Stomach (tissue), 9 donors: ENCODE data around the gene DDX39B. TPM values are rescaled to one million over a fixed set of nuclear protein-coding genes. Genes with fewer than 3 reads are reported as not detected.

Experiments used
- DNase-seq, 2 donors: peaks; one replicate each; pipeline versions ENCODE4 v3.0.0 to v3.0.0-alpha.2; 2013 to 2019
- H3K27ac ChIP-seq, 5 donors: fragments of 200-600 bp in 4 of 5; sonication (generic) in 4 of 5; one replicate each; pipeline ENCODE4 v1.5.1; 2013 to 2019; ENCODE audit warnings: mild to moderate bottlenecking in 1 of 5, moderate library complexity in 1 of 5
- H3K27me3 ChIP-seq, 3 donors: fragments of 200-600 bp; sonication (generic); one replicate each; pipeline ENCODE4 v1.5.1; 2017 to 2019; ENCODE audit warnings: mixed run types in 1 of 3
- H3K36me3 ChIP-seq, 4 donors: fragments of 200-600 bp; sonication (generic); 1 replicate in 3 of 4; 2 replicates in 1 of 4; pipeline ENCODE4 v1.5.1; 2016 to 2019
- H3K4me1 ChIP-seq, 4 donors: fragments of 200-600 bp; sonication (generic); one replicate each; pipeline ENCODE4 v1.5.1; 2016 to 2019
- H3K4me3 ChIP-seq, 4 donors: fragments of 200-600 bp; sonication (generic) in 3 of 4; one replicate each; pipeline ENCODE4 v1.5.1; 2016 to 2019; ENCODE audit warnings: mild to moderate bottlenecking in 1 of 4
- H3K9me3 ChIP-seq, 4 donors: fragments of 200-600 bp; sonication (generic); one replicate each; pipeline ENCODE4 v1.5.1; 2016 to 2019
- EP300 ChIP-seq: sonication (generic); formaldehyde crosslinking; IDR thresholded peaks from one replicate; pipeline ENCODE4 v1.6.1; 2017; ENCODE audit warnings: antibody characterized with exemption
- POLR2A ChIP-seq, 4 donors: fragments of 450-650 bp; IDR thresholded peaks; one replicate each; pipeline ENCODE4 v1.6.1; 2016; ENCODE audit warnings: antibody characterized with exemption in 4 of 4, control low read depth in 2 of 4, mild to moderate bottlenecking in 1 of 4, moderate library complexity in 1 of 4
- POLR2AphosphoS5 ChIP-seq, 3 donors: sonication (generic); formaldehyde crosslinking; IDR thresholded peaks; one replicate each; pipeline ENCODE4 v1.6.1; 2016; ENCODE audit warnings: antibody characterized with exemption in 3 of 3
- WGBS, 5 donors: extraction: QIAGEN DNeasy Blood & Tissue Kit in 3 of 5; methylation state at CpG; one replicate each; pipeline versions ENCODE4 v1.1.5 to v1.1.7; 2013 to 2018; 5-methylcytosine and 5-hydroxymethylcytosine counted together
- intact Hi-C: fragments of 100-400 bp; cut with DNase I; formaldehyde crosslinking; loops from one replicate; pipeline ENCODE4 v1.15.1; 2023; ENCODE audit warnings: low total_unique reads
- polyA plus RNA-seq, 3 donors: library from polyadenylated mRNA; stranded (reverse); fragments of 200-250 nt; gene quantifications; one replicate each; pipeline ENCODE4 v1.2.3, GENCODE V29; 2013
- total RNA-seq, 5 donors: library from RNA; depleted of rRNA; stranded (reverse); fragments of >200 nt; gene quantifications; one replicate each; pipeline versions ENCODE4 v1.1.0 to v1.2.3, GENCODE V29; 2014 to 2016
- TF ChIP-seq, protein P1 (sequence below), 7 experiments: fragments of 450-650 bp in 4 of 7; fragments of 200-600 bp in 3 of 7; sonication (generic) in 3 of 7; IDR thresholded peaks; one replicate each; pipeline ENCODE4 v1.5.1; 2016 to 2019; ENCODE audit warnings: antibody characterized with exemption in 7 of 7, control low read depth in 2 of 7, mild to moderate bottlenecking in 1 of 7
- donor health status: healthy with polysubstance abuse.
- donor health status: Bipolar disorder and iron deficiency.
- donor health status: healthy.

DDX39B gene
- total and polyA plus RNA-seq, 8 donors, result 198 to 445 (median 255) TPM

- peak overlapping the region; percentile 68 to 83 (median 75) for H3K4me3 ChIP-seq
- 0 to 1% (median 0%) methylated on average over 21 of the region's 21 CpGs for WGBS, 5 donors
- no peaks in the 10 kb centered on the region for H3K27me3 ChIP-seq
- peaks cover 30 to 62% (median 47%) of the 10 kb centered on the region in 4 donors for H3K4me1 ChIP-seq
- peaks cover 39 to 43% (median 42%) of the 10 kb centered on the region in 4 donors for H3K36me3 ChIP-seq
- intact Hi-C loops, result no loop called here
- no peaks in the 10 kb centered on the region for H3K9me3 ChIP-seq
- TF ChIP-seq POLR2A (IDR thresholded peaks at IDR 0.05), result no peak
- no peak for TF ChIP-seq POLR2AphosphoS5 (IDR thresholded peaks at IDR 0.05)
- TF ChIP-seq, protein P1, sequence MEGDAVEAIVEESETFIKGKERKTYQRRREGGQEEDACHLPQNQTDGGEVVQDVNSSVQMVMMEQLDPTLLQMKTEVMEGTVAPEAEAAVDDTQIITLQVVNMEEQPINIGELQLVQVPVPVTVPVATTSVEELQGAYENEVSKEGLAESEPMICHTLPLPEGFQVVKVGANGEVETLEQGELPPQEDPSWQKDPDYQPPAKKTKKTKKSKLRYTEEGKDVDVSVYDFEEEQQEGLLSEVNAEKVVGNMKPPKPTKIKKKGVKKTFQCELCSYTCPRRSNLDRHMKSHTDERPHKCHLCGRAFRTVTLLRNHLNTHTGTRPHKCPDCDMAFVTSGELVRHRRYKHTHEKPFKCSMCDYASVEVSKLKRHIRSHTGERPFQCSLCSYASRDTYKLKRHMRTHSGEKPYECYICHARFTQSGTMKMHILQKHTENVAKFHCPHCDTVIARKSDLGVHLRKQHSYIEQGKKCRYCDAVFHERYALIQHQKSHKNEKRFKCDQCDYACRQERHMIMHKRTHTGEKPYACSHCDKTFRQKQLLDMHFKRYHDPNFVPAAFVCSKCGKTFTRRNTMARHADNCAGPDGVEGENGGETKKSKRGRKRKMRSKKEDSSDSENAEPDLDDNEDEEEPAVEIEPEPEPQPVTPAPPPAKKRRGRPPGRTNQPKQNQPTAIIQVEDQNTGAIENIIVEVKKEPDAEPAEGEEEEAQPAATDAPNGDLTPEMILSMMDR (IDR thresholded peaks at IDR 0.05), result peak in 1 of 7 experiments; percentile 2
- peak in 1 of 2 donors; percentile 84 for DNase-seq
- H3K27ac ChIP-seq, result peak overlapping the region; percentile 81 to 99 (median 93)
These were observed 645 bp downstream of the DDX39B start for GRCh38 chr6:31541059-31541657.

DNA sequence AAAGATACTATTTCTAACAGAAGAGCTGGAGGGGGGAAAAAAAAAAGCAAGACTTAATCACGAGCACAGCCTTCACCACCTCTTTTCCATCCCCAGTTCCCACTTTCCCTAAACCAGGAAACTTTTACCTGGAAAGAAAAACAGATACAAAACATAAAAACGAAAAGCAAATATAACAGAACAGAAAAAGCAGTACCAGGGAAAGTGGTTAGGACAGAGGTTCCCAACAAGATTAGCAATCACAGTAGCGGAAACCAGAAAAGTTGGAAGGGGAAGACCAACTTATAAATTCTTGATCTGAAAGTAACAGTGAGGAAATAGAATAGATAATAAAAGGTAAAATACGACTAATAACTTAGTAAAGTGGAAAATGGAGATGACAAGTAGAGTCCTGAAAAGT, 1.2 kb downstream of the DDX39B start:
- intact Hi-C loops, result no loop called here
- 5 to 9% (median 7%) methylated on average over 4 of the region's 4 CpGs for WGBS, 5 donors

DNA sequence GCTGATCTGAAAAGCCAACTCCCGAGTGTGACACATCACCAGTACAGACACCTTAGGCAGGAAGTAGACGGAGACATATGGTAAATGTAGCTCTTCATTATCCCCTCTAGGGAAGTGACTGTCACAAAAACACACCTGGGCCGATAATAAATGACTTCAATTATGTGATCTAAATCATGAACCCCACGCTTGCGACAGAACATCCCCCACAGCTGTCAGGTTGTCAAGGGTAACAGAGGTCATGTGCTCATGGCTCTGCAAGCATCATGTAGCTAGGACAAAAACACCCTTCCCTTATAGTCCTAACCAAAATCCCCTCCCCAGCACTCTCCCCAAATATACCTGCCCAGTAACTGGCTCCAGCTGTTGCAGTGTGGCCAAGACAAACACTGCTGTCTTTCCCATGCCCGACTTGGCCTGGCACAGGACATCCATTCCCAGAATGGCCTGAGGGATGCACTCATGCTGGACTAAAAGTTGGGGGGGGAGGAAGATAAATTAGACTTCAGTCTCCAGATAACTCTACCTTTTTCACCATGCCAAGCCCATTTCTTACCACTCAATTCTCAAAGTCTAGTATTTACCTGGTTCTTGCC, 2.9 kb downstream of the DDX39B start:
- intact Hi-C loops, result no loop called here
- 41 to 50% (median 47%) methylated on average over 6 of the region's 6 CpGs for WGBS, 5 donors
- TF ChIP-seq, protein P1 (IDR thresholded peaks at IDR 0.05), result no peak
- TF ChIP-seq POLR2A (IDR thresholded peaks at IDR 0.05), result no peak
- no peak for TF ChIP-seq EP300
- no peak for TF ChIP-seq POLR2AphosphoS5 (IDR thresholded peaks at IDR 0.05)
- Histone ChIP-seq H3K4me3 (peak overlapping the region in 2 of 4 donors; percentile 68 to 83), H3K9me3 (no peaks in the 10 kb centered on the region), H3K27ac (peak overlapping the region in 1 of 5 donors; percentile 99), H3K4me1 (peaks cover 30 to 64% (median 51%) of the 10 kb centered on the region in 4 donors), H3K36me3 (peaks cover 62 to 65% (median 65%) of the 10 kb centered on the region in 4 donors), H3K27me3 (no peaks in the 10 kb centered on the region)
- no peak for DNase-seq

More for the DNA sequence above, 1.2 kb downstream of the DDX39B start:
- H3K9me3 ChIP-seq, result no peaks in the 10 kb centered on the region
- no peak for DNase-seq
- H3K4me1 ChIP-seq, result peaks cover 30 to 60% (median 48%) of the 10 kb centered on the region in 4 donors
- peaks cover 44 to 48% (median 47%) of the 10 kb centered on the region in 4 donors for H3K36me3 ChIP-seq
- peak overlapping the region; percentile 68 to 83 (median 75) for H3K4me3 ChIP-seq
- TF ChIP-seq POLR2AphosphoS5 (IDR thresholded peaks at IDR 0.05) (no peak), POLR2A (IDR thresholded peaks at IDR 0.05) (no peak), EP300 (no peak)
- TF ChIP-seq, protein P1 (IDR thresholded peaks at IDR 0.05), result no peak
- peak overlapping the region in 4 of 5 donors; percentile 92 to 99 (median 95) for H3K27ac ChIP-seq
- no peaks in the 10 kb centered on the region for H3K27me3 ChIP-seq

DNA sequence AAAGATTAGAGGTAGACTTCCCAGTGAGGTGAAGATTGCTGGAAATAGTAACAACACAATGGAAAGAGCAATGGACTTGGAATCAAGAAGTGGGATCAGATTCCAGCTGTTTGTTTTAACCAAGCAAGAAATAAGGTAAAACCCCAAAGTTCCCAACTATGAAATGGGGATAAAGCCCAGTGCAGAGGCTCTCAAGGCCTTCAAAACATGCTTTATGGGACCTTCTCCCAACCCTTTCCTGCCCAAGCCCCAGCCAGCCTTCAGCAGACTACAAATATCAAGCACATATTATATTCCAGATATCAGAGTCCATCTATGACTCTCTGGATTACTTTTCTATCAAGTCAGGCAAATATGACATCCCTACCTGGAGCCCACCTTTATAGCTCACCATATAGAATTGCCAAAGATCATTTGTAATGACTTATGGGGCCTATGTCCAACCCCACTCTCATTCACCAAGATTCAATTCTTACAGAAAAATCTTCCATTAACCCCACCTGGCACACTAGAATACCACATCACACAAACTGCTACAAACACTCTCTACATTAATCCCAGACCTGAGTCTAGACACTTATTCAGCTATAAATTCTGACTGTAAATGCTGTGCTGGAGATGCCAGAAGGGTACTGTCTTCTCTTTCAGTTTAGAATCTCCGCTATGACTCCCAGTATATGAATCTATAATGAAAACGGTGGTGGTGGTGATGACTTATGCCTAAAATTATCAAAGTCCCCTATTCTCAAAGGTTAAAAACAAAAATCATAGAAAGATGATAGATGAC, 6.1 kb downstream of the DDX39B start:
- peaks cover 24 to 53% (median 43%) of the 10 kb centered on the region in 4 donors for H3K4me1 ChIP-seq
- TF ChIP-seq POLR2A (IDR thresholded peaks at IDR 0.05) (no peak), EP300 (no peak), POLR2AphosphoS5 (IDR thresholded peaks at IDR 0.05) (no peak)
- TF ChIP-seq, protein P1 (IDR thresholded peaks at IDR 0.05), result no peak
- WGBS, 5 donors, result 29 to 79% (median 37%) methylated on average over 2 of the region's 2 CpGs
- no peaks in the 10 kb centered on the region for H3K27me3 ChIP-seq
- no peak overlapping the region for H3K4me3 ChIP-seq
- peaks cover 91 to 97% (median 97%) of the 10 kb centered on the region in 4 donors for H3K36me3 ChIP-seq
- DNase-seq, result no peak
- H3K27ac ChIP-seq, result no peak overlapping the region
- intact Hi-C loops, result no loop called here
- H3K9me3 ChIP-seq, result no peaks in the 10 kb centered on the region
